Stomach (tissue), 4 donors: ENCODE measurements around the gene ACOT8.

Experiments
- POLR2A ChIP-seq, 4 donors: fragments of 450-650 bp; IDR thresholded peaks; one replicate each; pipeline ENCODE4 v1.6.1; 2016; ENCODE audit warnings: antibody characterized with exemption in 4 of 4, control low read depth in 2 of 4, mild to moderate bottlenecking in 1 of 4, moderate library complexity in 1 of 4
- POLR2AphosphoS5 ChIP-seq, 3 donors: sonication (generic); formaldehyde crosslinking; IDR thresholded peaks; one replicate each; pipeline ENCODE4 v1.6.1; 2016; ENCODE audit warnings: antibody characterized with exemption in 3 of 3
- TF ChIP-seq, protein P1 (sequence below), 7 experiments: fragments of 450-650 bp in 4 of 7; fragments of 200-600 bp in 3 of 7; sonication (generic) in 3 of 7; IDR thresholded peaks; one replicate each; pipeline ENCODE4 v1.5.1; 2016 to 2019; ENCODE audit warnings: antibody characterized with exemption in 7 of 7, control low read depth in 2 of 7, mild to moderate bottlenecking in 1 of 7

DNA sequence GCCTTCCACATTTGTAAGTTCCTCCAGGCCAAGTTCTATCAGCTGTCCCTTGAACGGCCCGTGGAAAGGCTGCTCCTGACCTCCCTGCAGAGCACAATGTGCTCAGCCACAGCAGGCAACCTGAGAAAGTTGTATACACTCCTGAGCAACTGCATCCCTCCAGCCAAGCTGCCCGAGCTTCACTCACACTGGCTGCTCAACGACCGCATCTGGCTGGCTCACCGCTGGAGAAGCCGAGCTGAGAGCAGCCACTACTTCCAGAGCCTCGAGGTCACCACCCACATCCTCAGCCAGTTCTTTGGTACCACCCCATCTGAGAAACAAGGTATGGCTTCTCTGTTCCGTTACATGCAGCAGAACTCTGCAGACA, 25.9 kb upstream of the ACOT8 start:
- no peak for TF ChIP-seq POLR2A (IDR thresholded peaks at IDR 0.05)
- TF ChIP-seq, protein P1, sequence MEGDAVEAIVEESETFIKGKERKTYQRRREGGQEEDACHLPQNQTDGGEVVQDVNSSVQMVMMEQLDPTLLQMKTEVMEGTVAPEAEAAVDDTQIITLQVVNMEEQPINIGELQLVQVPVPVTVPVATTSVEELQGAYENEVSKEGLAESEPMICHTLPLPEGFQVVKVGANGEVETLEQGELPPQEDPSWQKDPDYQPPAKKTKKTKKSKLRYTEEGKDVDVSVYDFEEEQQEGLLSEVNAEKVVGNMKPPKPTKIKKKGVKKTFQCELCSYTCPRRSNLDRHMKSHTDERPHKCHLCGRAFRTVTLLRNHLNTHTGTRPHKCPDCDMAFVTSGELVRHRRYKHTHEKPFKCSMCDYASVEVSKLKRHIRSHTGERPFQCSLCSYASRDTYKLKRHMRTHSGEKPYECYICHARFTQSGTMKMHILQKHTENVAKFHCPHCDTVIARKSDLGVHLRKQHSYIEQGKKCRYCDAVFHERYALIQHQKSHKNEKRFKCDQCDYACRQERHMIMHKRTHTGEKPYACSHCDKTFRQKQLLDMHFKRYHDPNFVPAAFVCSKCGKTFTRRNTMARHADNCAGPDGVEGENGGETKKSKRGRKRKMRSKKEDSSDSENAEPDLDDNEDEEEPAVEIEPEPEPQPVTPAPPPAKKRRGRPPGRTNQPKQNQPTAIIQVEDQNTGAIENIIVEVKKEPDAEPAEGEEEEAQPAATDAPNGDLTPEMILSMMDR (IDR thresholded peaks at IDR 0.05): no peak
- no peak for TF ChIP-seq POLR2AphosphoS5 (IDR thresholded peaks at IDR 0.05)
